Stimulated activated CD8-positive, alpha-beta memory T cell treated with anti-CD3 and anti-CD28 coated beads, Interleukin-4, amount 100 ng/mL, for 48 hours (primary cell): ENCODE results near the gene PDPN.

Source experiments
- DNase-seq: peaks from one replicate; pipeline ENCODE4 v3.0.0-alpha.2; 2020

PDPN gene

DNA sequence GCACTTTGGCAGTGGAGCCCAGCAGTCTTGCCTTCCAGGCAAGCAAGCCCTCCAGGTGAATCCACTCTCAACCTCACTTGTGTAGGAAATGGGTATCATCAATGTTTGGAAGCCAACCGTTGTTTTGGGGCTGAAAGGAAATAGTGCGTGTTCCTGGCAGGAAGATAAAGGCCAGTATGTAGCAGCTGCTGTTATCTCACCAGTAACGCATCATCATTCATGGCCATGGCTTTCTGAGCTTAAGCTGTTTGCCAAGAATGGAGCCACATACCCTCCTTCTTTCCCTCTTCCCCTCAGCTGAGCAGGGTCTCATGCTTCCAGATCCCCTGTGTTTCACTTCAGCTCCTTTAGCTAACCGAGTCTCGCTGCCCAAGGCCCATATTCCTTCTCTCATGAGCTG, 2.2 kb upstream of the PDPN start:
- no peak for DNase-seq

DNA sequence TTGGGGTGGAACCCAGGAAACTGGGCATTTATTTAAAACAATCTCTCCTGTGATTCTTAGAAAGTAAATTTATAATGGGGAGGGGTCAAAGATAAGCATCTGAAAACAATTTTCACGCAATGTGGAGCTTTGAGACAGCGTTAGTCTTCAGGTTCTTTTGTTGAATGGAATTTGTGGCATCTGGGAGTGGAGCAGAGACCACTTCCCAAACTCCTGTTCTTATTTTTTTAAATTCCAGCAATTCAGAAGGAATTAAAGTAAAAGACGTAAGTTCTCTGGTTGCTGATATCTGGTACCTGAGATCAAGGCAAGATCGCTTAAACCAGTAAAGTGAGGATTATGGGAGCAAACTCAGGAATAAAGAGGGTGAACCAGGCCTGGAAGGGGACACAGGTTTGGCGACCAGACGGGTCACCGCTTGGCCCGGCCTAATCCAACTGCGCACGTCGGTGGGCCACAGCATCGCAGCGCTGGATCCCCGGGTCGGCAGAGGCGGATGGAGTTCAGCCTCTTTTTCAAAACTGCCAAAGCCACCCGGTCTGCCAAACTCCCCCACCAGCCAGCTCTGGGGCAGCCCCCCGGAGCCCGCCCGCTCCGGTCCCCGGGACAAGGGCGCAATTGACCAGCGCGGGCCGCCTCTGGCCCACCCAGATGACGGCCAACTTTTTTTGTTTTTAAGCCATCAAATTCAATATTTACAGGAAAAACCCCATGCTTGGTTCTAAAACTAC, 754 bp upstream of the PDPN start:
- DNase-seq = no peak

DNA sequence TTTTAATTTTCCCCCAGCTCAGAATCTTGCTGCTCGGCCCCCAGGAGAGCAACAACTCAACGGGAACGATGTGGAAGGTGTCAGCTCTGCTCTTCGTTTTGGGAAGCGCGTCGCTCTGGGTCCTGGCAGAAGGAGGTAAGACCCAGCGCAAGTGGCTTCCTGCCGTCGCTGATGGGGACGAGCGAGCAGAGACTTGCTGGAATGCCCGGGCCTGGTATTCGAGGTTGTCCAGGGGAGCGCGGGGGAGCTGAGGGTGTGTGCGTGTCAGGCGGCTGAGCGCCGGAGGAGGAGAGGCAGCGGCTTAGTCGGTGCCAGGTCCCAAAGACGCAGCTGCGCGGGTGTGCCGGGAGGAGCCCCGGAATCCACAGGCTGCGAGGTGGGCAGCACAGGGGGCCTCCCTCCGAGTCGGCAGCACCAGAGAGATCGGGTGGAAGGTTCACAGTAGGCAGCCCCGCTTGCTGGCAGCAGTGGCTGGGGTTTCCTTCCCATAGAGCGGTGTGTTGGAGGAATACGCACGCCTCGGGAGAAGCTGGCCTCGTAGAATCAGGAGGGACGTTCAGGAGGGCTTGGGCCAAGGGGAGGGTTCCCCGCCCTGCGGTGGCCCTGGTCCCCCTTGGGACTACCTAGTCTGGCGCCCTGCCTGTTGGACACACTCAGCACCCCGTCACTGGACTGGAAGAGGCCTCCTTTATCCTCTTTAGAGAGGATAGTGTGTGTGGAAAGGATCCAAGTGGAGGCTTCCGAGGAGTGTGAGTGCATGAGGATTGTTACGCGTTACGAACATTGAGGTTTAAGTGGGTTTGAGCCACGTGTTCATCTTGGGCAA, 547 bp downstream of the PDPN start:
- no peak for DNase-seq

DNA sequence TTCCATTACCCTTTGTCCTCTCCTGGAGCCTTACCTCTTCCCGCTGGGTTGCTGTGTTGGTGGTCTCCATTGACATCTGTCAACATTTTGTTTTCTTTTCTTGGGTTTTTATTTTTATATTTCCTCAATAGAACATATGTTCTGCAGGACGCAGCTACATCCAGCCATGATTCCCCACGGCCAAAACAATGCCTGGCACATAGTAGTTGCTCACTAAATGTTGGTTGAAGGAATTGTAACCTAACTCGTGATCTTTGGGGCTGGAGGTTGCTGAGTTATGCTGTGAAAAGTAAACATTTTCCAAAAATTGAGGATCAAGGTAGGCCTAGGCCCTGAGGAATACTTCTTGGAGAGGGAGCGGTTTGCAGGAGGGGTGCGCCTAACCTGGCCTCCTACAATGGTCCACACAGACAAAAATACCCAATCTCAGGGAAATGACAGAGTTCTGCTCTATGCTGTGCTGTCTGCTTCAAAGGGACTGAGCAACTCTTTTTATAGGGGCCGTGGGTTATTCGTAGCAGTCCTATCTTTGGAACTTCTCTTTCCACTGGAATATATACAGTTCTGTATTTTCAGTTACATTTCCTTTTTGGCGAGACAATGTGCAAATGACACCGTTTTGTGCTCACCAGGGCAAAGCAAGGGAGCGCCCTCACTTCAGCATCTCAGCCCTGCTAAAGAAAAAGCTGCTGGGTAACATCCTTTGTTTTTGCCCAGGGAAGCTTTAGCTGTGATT, 1.4 kb downstream of the PDPN start:
- DNase-seq = no peak

DNA sequence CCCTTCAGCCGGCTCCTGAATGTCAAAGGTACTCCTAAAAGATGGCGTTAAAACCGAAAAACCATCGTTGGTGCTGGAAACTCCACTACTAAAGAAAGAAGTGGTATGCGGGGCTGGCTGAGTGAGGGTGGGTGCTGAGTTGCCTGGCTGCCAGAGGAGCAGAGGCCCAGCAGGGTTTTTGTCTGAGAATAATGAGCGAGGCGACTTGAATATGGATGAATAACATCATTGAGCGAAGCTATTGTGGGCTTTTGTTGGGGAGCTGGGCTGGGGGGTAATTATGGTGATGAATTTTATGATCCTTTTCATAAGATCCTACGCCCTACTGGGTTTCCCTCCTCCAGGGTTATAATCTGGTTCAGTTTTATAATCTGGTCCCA, 2.0 kb downstream of the PDPN start:
- no peak for DNase-seq

DNA sequence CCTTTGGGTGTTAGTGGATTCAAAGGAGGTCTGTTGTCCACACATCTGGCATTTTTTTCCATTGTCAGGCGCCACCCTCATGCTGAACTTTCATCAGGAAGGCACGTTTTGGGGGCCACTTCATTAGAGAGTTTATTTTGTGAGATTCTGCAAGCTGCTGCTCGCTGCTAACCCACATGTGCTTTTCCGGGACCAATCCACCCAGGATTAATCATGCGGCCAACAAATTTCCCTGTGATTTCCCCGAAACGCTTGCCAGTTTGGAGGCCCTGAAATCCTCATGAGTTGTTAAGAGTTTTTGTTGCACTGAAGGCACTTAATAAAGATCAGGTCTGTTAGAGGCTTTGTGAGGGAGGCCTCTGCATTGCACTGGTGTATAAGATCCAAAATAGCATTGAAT, 2.4 kb downstream of the PDPN start:
- DNase-seq = no peak

DNA sequence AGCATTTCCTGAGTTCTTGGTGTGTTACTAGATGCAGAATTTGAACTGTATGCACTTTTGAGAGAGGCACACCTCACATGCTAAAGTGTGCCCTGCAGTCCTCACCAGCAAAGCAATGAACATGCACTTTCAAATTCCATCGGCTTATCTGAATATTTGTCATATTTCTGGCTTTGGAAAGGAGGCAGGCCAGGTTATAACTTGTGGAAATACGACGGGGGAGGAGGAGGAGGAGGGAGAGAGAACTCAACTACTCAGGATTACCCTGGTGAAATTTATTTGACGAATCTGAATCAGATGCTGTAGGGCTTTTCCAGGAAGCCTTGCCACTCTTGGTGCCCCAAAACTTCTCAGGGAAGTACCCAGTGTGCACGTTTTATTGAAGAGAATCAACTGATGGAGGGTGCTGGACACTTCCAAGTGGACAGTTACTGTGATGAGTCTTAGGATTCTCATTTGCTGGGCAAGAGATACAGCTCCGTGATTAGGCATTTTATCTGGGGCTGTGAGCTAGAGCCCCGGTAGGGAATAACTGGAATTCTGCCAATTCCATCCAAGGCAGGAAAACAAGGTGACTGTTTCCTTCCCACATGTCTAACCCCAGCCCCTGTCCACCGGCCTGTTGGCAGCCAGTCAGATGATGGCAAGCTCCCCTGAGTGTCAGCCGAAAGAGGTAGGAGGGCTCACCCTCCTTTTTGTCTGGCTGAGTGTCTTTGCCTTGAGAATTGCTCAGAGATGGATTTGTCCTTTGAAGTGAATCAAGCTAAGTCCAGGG, 3.8 kb downstream of the PDPN start:
- no peak for DNase-seq

DNA sequence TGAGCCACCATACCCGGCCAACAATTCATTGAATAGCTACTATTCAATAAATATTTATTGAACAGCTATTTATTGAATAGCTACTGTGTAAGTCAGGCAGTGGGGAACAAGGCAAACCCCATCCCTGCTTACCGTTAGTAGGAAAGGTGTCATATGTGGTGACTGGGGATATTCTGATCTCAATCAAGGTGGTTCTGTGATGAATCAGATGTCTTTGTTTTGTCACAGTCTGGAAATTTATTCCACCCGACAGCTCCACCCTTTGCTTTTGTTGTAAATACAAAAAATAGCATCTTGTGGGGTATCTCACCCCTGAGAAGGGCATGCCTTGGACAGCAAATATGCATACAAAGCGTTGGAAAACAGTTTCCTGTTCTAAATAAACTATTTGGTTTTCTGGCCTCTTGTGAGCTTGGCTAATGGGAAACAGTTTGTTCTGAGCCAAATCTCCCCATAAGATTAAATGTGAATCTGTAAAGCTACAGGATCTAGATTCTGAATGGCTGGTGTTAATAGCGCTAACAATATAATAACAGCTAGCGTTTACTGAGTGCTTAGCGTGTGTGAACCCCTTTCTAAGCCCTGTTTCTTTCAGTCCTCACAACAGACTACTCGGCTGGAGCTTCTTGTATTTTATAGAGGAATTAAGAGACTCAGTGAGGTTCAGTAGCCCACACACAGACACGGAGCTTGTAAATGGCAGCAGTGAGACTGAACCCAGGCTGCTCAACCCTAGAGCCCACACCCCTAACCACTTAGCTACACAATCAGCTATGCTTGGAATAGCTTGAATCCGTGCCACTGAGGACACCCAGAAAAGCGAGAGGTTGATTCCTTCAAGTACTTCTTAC, 5.5 kb downstream of the PDPN start:
- no peak for DNase-seq

DNA sequence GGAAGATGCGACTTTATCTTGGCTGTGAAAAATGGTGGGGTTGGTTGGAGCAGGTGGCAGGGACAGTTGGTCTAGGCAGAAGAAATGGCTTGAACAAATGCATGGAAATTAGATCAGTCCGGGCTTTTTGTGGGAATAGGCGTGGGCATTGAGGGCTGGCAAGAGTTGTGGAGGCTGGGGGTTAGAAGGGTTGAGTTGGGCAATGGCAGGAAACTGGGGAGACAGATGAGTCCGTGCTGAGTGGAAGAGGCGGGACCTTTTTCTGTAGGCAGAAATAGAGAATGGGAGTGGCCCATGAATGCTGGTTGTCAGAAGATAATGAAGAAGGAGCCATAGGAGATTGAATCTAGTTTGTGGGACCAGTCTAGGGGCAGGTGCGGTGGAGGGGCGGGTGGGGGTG, 6.9 kb downstream of the PDPN start:
- DNase-seq = no peak

DNA sequence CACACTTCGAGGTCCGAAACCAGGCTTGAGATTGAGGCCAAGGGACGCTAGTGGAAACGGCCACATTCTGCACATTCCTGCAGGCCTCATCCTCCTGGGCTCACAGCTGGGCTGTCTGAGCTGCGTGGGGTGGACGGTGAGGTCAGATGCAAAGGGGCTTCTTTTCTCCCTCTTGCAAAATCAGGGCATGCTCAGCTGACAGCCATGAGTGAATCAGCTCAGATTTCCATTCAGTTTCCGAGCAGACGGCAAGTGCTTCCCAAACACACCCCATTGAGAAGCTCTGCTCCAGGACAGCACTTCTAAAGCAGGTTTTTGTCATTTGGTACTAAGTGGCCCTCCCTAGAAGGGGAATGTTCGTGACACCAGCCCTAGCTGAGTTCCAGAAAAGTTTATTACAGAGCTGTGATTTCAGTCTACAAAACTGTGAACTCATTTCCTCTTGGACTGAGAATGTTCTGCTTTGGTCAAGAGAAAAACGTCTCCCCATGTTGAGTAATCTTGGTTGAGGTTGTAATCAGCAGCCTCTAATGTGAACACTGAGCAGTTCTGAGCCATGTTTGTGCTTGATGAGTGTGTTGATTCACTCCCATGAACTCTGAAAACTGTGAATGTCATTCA, 10.0 kb downstream of the PDPN start:
- DNase-seq = no peak

DNA sequence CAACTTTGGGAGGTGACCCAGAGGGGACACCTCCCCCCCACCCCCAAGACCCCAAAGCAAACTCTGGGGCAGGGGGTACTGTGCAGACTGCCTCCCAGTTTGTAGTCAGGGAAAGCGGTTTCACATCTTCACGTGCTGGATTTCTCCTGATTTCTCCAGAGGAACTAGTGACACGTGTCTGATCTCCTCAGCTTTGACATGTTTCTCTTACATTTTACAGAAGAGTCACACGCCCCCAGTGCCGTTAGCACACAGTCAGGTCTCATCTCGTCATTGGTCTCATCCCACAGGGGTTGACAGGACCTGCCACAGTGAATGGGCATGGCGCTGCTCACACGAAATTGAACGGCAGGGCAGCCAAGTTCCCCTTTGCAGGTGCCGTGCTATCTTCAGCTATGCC, 11.8 kb downstream of the PDPN start:
- DNase-seq = no peak

DNA sequence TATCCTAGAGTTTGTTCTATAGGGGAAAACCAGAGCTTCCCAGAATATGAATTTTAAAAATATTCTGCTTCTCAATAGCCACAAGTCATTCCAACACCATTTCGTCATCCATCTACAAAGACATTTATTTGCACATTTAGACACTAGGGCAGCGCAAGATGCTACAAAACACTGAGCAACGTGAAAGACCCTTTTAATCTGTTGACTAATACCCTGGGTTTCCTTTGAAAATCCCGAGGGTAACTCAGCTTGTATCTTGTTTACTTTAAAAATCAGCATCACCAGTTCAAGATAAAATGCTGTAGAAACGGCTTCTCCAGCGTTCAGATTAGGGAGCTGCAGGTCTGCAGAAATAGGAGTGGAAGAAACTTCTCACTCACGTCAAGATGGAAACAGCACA, 13.5 kb downstream of the PDPN start:
- DNase-seq = no peak

DNA sequence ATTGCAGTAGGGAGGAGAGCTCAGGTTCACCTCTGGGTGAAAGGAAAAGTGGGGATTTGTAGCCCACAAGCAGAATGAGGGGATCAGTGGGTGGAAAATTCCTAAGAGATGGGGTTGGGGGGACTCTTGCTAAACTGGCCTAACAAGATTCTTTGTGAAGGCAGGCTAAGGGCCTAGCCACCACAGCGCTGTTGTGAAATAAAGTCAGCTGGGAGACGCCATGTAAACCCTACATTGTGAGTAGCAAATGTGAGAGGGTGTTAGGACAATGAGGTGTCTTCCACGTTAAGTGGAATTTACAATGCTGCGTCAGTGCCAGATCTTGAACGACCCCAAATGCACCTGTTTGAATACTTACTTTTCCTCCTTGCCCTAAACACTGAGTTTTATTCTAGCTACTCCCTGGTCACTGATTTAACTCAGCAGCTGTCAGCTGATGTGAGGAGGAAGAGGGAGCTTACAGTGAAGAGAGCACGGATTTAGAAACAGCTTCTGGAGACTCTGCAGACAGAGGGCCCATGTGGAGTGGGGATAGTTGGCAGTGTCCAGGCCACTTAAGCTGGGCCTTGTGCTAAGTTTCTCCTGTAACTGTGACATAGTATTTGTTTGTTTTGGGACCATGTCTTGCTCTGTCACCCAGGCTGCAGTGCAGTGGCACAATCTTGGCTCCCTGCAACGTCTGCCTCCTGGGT, 17.3 kb downstream of the PDPN start:
- DNase-seq = no peak

DNA sequence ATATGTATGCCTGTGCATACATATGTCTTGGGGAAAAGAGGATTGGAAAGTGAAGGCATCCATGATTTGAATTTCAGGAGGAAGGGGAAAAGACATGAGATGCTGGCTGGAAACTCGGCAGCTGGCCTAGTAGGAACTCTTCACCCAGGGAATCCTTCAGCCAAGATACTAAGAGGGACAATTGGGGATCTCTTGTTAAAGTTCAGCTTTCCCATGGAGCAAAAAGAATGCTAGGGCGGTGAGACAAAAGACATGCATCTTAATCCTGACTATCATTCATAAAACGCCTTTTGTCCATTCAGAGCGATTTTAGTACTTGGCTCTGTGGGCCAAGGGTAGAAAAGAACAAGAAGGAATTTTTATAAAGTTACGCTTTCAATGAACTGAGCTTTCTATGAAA, 20.5 kb downstream of the PDPN start:
- no peak for DNase-seq

DNA sequence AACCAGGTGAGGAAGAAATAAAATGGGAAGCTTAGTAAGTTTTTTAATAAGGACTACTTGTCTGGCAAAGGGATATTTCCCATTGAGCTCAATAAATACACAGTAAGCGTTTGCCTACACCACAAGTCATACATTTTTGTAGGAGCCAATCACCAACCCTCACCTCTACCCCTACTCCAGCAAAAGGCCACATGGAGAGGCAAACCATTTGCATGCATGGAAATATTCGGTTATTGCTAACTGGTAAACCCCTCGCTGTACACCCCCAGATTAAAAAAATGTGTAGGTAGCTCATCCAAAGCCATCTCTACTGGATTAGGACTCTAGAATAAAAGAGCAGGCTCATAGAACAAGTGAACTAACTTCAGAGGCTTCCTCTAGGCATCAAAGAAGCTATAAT, 21.1 kb downstream of the PDPN start:
- DNase-seq = no peak

DNA sequence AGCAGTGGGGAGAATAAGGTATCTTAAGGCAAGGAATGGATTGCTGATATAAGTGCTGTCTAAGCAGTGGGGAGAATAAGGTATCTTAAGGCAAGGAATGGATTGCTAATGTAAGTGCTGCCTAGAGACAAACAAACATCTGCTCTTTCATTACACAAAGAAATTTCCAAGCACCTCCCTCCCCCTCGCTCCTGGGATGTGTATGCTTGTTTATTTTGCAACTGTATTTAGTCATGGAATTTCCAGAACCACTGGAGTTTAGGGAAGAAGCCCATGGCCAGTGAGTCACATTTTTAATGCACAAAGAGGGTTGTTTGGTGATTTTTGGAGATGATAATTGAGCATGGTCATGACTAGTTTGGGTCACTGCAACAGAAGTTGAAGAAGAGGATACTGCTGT, 21.5 kb downstream of the PDPN start:
- no peak for DNase-seq

DNA sequence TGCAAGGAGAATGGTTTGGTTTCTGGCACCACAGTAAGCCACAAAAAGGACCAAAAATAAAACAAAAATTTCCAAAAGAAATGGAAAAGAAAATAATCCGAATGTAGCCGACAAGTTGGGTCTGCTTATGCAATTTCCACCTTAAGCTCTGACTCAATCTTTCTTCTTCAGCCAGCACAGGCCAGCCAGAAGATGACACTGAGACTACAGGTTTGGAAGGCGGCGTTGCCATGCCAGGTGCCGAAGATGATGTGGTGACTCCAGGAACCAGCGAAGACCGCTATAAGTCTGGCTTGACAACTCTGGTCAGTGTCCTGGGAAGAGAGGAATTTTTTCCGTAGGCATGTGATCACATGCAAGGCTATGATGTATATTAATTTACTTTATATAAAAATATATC, 23.4 kb downstream of the PDPN start:
- no peak for DNase-seq

DNA sequence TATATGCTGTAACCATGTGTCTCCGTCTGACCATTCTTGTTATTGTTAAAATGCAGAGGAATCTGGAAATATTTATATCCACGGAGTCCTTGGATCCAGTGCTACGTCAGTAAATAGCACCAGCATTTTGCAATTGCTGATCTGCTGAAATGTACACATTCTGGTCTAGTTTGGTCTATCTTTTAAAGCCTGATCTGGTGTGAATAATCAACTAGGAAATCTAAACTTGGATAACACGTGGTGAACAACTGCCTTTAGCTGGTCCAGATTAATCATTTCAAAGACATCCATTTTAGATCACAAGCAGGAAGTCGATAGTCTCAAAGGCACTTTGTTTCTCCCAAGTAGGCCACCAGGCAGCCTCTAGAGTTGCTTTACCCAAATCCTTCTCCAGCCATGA, 32.6 kb downstream of the PDPN start:
- no peak for DNase-seq

DNA sequence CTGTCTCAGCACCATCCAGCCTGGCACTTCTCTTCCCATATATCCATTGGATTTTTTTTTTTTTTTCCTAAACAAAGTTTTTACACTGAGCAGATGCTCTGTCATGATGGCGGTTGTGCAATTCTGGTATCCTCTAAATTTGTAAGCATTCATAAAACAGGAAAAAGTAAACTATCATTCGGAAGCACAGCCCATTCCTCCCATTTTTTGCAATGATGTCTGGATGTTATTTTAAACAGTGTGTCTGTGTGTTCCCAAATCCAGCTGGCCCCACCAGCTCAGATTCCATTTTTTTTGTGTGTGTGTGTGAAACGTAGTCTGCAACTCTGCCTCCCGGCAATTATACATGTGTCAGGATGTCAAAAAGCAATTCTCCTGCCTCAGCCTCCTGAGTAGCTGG, 33.5 kb downstream of the PDPN start:
- DNase-seq = no peak

DNA sequence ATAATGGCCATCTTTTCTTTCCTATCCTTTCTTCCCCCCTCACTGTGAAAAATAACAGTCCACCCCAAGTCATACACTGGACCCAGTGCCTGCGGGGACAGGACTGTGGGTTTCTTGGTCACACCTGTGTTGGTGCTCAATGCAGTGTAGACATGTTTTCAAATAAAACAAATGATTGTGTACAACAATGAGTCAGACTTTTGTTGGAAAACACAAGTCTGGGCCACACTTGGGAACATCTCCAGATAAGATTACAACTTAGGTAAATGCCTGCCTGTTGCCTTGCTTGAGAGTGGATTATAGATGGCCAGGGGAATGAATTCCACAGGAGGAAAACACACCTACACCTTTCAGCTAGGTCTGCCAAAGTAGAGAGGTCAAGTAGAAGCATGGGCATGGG, 34.1 kb downstream of the PDPN start:
- DNase-seq = no peak

DNA sequence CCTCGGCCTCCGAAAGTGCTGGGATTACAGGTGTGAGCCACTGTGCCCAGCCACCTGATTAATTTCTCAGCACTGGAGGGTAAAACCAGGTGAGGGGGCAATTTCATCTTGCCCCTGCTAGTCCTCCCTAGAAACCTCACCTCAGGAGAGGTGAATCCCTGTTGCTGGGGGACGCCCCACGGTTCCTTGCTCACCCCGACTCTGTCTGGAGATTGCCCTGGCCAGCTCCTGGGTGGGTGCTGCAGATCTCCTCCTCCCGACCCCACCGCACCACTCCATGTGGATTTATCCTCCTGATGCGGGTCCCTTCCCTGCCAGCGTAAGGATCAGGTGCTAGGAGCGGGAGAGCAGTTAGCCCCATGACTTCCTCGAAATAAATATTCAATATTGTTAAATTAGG, 34.9 kb downstream of the PDPN start:
- no peak for DNase-seq
